Activated effector memory CD4-positive, alpha-beta T cell treated with anti-CD3 and anti-CD28 coated beads, Interleukin-2, amount 50 U/mL, for 16 hours (primary cell): ENCODE measurements around the gene TCHP.
A peak's percentile ranks its signal among the peaks of the same experiment; 100 is the strongest.

Experiments used
- DNase-seq: peaks from one replicate; pipeline ENCODE4 v3.0.0-alpha.2; 2020

TCHP gene

GRCh38 chr12:109914461-109914860 is 14.4 kb downstream of the TCHP start:
- DNase-seq = no peak

- DNase-seq = no peak
Observed at GRCh38 chr12:109915171-109916040, 15.3 kb downstream of the TCHP start.

GRCh38 chr12:109916045-109916444 is 16.0 kb downstream of the TCHP start:
- no peak for DNase-seq

GRCh38 chr12:109919456-109919855 is 19.4 kb downstream of the TCHP start:
- no peak for DNase-seq

GRCh38 chr12:109920261-109920780 is 20.2 kb downstream of the TCHP start:
- no peak for DNase-seq

GRCh38 chr12:109921982-109922381 is 21.9 kb downstream of the TCHP start:
- peak; percentile 59 for DNase-seq

- DNase-seq = peak; percentile 19
Observed at GRCh38 chr12:109923038-109923437, 23.0 kb downstream of the TCHP start.

GRCh38 chr12:109923481-109924245 is 23.6 kb downstream of the TCHP start:
- DNase-seq = peak; percentile 59

GRCh38 chr12:109925185-109925840 is 25.2 kb downstream of the TCHP start:
- peak; percentile 60 for DNase-seq

GRCh38 chr12:109926016-109926415 is 25.9 kb downstream of the TCHP start:
- DNase-seq = no peak

GRCh38 chr12:109926488-109927210 is 26.6 kb downstream of the TCHP start:
- peak; percentile 48 for DNase-seq

- peak; percentile 76 for DNase-seq
Observed at GRCh38 chr12:109927622-109928021, 27.5 kb downstream of the TCHP start.

- peak; percentile 46 for DNase-seq
Observed at GRCh38 chr12:109928058-109928656, 28.1 kb downstream of the TCHP start.

- peak; percentile 25 for DNase-seq
Observed at GRCh38 chr12:109929326-109929725, 29.3 kb downstream of the TCHP start.

- DNase-seq = peak; percentile 43
Observed at GRCh38 chr12:109930028-109930800, 30.1 kb downstream of the TCHP start.

- DNase-seq = no peak
Observed at GRCh38 chr12:109931143-109931542, 31.1 kb downstream of the TCHP start.

- DNase-seq = no peak
Observed at GRCh38 chr12:109932878-109933503, 32.9 kb downstream of the TCHP start.

- no peak for DNase-seq
Observed at GRCh38 chr12:109934026-109934425, 34.0 kb downstream of the TCHP start.

GRCh38 chr12:109937371-109937770 is 37.3 kb downstream of the TCHP start:
- no peak for DNase-seq

- no peak for DNase-seq
Observed at GRCh38 chr12:109938947-109939346, 38.9 kb downstream of the TCHP start.

- no peak for DNase-seq
Observed at GRCh38 chr12:109939504-109939903, 39.4 kb downstream of the TCHP start.
